Hepatocyte (in vitro differentiated cells): Measurements from ENCODE around the gene DEFB128. TPM values are rescaled to one million over a fixed set of nuclear protein-coding genes. Genes with fewer than 3 reads are reported as not detected.
"Not testable (repeated sequence)": the region's sequence is repeated elsewhere in the genome, so short reads cannot be mapped to it uniquely, and the experiment has no call there.

Experiments
- DNase-seq: peaks from one replicate; pipeline ENCODE4 v3.0.0-alpha.2; 2016; ENCODE audit warnings: low spot score
- H2AFZ ChIP-seq: fragments of 200-600 bp; sonication (generic); 2 replicates; pipeline ENCODE4 v1.6.0; 2016; ENCODE audit warnings: antibody characterized with exemption, mild to moderate bottlenecking
- H3K27ac ChIP-seq: fragments of 200-600 bp; sonication (generic); 2 replicates; pipeline ENCODE4 v1.5.1; 2016; ENCODE audit warnings: mild to moderate bottlenecking
- H3K27me3 ChIP-seq: fragments of 200-600 bp; sonication (generic); 2 replicates; pipeline ENCODE4 v1.6.1; 2016
- H3K36me3 ChIP-seq: fragments of 200-600 bp; sonication (generic); replicated peaks from 2 replicates; pipeline ENCODE4 v1.5.1; 2016; ENCODE audit warnings: low read depth; ENCODE audit not compliant: insufficient read depth
- H3K4me1 ChIP-seq: fragments of 200-600 bp; sonication (generic); 2 replicates; pipeline ENCODE4 v1.5.1; 2016; ENCODE audit warnings: mild to moderate bottlenecking, moderate library complexity; ENCODE audit not compliant: insufficient read depth
- H3K4me2 ChIP-seq: fragments of 200-600 bp; sonication (generic); 2 replicates; pipeline ENCODE4 v1.6.0; 2016
- H3K4me3 ChIP-seq: fragments of 200-600 bp; sonication (generic); 2 replicates; pipeline ENCODE4 v1.5.1; 2016; ENCODE audit warnings: mild to moderate bottlenecking
- H3K79me2 ChIP-seq: fragments of 200-600 bp; sonication (generic); 2 replicates; pipeline ENCODE4 v1.6.0; 2017; ENCODE audit warnings: mild to moderate bottlenecking
- H3K9me2 ChIP-seq: fragments of 200-600 bp; sonication (generic); replicated peaks from 2 replicates; pipeline ENCODE4 v1.6.0; 2017; ENCODE audit warnings: mild to moderate bottlenecking; ENCODE audit not compliant: insufficient read depth
- H3K9me3 ChIP-seq: fragments of 200-600 bp; sonication (generic); 2 replicates; pipeline ENCODE4 v1.5.1; 2016; ENCODE audit warnings: low read depth, mild to moderate bottlenecking
- H4K20me1 ChIP-seq: fragments of 200-600 bp; sonication (generic); 2 replicates; pipeline ENCODE4 v1.6.0; 2016; ENCODE audit warnings: mild to moderate bottlenecking; ENCODE audit not compliant: insufficient read depth, poor library complexity, severe bottlenecking
- CTCF ChIP-seq: fragments of 200-600 bp; sonication (generic); IDR thresholded peaks from 2 replicates; pipeline ENCODE4 v1.5.1; 2016; ENCODE audit warnings: antibody characterized with exemption, mild to moderate bottlenecking; ENCODE audit not compliant: poor library complexity
- EZH2 ChIP-seq: fragments of 200-600 bp; sonication (generic); IDR thresholded peaks from 2 replicates; pipeline ENCODE4 v1.6.1; 2016; ENCODE audit warnings: antibody characterized with exemption, mild to moderate bottlenecking, borderline replicate concordance
- EZH2phosphoT487 ChIP-seq: fragments of 200-600 bp; sonication (generic); IDR thresholded peaks from one replicate; pipeline ENCODE4 v1.6.1; 2018; ENCODE audit warnings: antibody characterized with exemption, mild to moderate bottlenecking, low read depth, moderate library complexity; ENCODE audit not compliant: unreplicated experiment, severe bottlenecking
- WGBS: methylation state at CpG from one replicate; pipeline ENCODE4 v1.1.6; 2016; ENCODE audit warnings: low lambda C conversion rate; ENCODE audit errors: missing lambda C conversion rate; 5-methylcytosine and 5-hydroxymethylcytosine counted together
- polyA plus RNA-seq: library from polyadenylated mRNA; unstranded; fragments of >200 nt; fragmentation: Nextera tagmentation; extraction: Ambion mirVana; gene quantifications from 2 replicates; pipeline ENCODE4 v1.2.1, GENCODE V29; 2016
- total RNA-seq: library from RNA; depleted of rRNA; stranded (reverse); fragments of >200 nt; gene quantifications from 2 replicates; pipeline ENCODE4 v1.2.3, GENCODE V29; 2014

DEFB128 gene
- total and polyA plus RNA-seq, 2 experiments from 2014 or later, result not detected

GRCh38 chr20:214383-214782 is 24.9 kb upstream of the DEFB128 start:
- H3K9me2 ChIP-seq, result no peaks in the 10 kb centered on the region
- no peak overlapping the region for H3K4me3 ChIP-seq
- H2AFZ ChIP-seq, result no peak overlapping the region
- H3K27me3 ChIP-seq, result no peaks in the 10 kb centered on the region
- H3K4me1 ChIP-seq, result no peaks in the 10 kb centered on the region
- H3K9me3 ChIP-seq, result no peaks in the 10 kb centered on the region
- H3K4me2 ChIP-seq, result no peak overlapping the region
- no peak for DNase-seq
- no peaks in the 10 kb centered on the region for H3K79me2 ChIP-seq
- H4K20me1 ChIP-seq, result no peaks in the 10 kb centered on the region
- no peak for TF ChIP-seq EZH2
- no peak for TF ChIP-seq EZH2phosphoT487
- TF ChIP-seq CTCF, result no peak
- H3K36me3 ChIP-seq, result no peaks in the 10 kb centered on the region
- WGBS, result 78% methylated on average over 2 of the region's 2 CpGs
- no peak overlapping the region for H3K27ac ChIP-seq

GRCh38 chr20:210809-211502 is 21.4 kb upstream of the DEFB128 start:
- Histone ChIP-seq H3K4me1 (no peaks in the 10 kb centered on the region), H3K79me2 (no peaks in the 10 kb centered on the region), H4K20me1 (no peaks in the 10 kb centered on the region), H3K4me3 (no peak overlapping the region), H2AFZ (no peak overlapping the region), H3K36me3 (no peaks in the 10 kb centered on the region), H3K9me3 (no peaks in the 10 kb centered on the region), H3K27ac (no peak overlapping the region), H3K4me2 (no peak overlapping the region), H3K9me2 (no peaks in the 10 kb centered on the region), H3K27me3 (no peaks in the 10 kb centered on the region)
- 37% methylated on average over 7 of the region's 7 CpGs for WGBS
- no peak for DNase-seq
- TF ChIP-seq CTCF (no peak), EZH2phosphoT487 (no peak), EZH2 (no peak)

GRCh38 chr20:208942-209566 is 19.5 kb upstream of the DEFB128 start:
- Histone ChIP-seq H3K9me2 (no peaks in the 10 kb centered on the region), H4K20me1 (no peaks in the 10 kb centered on the region), H3K4me3 (no peak overlapping the region), H3K27me3 (no peaks in the 10 kb centered on the region), H3K27ac (no peak overlapping the region), H3K79me2 (no peaks in the 10 kb centered on the region), H3K9me3 (no peaks in the 10 kb centered on the region), H2AFZ (no peak overlapping the region), H3K4me1 (no peaks in the 10 kb centered on the region), H3K36me3 (no peaks in the 10 kb centered on the region), H3K4me2 (no peak overlapping the region)
- TF ChIP-seq CTCF, result peak; percentile 61
- no peak for TF ChIP-seq EZH2phosphoT487
- peak; percentile 65 for DNase-seq
- WGBS, result 28% methylated on average over 5 of the region's 5 CpGs

- H3K9me2 ChIP-seq, H3K4me3 ChIP-seq, H3K4me2 ChIP-seq, H3K27ac ChIP-seq, H3K27me3 ChIP-seq, H3K79me2 ChIP-seq, DNase-seq, H4K20me1 ChIP-seq, H3K36me3 ChIP-seq, H3K4me1 ChIP-seq, H3K9me3 ChIP-seq, H2AFZ ChIP-seq: not testable (repeated sequence)
- 85% methylated on average over 4 of the region's 4 CpGs for WGBS
Measured at GRCh38 chr20:203630-204029, 14.1 kb upstream of the DEFB128 start.
